Mesodermal cell (in vitro differentiated cells): Measurements from ENCODE around the gene RAB3GAP2.
"Not testable (repeated sequence)": the region's sequence is repeated elsewhere in the genome, so short reads cannot be mapped to it uniquely, and the experiment has no call there.

ENCODE experiments used
- H3K27ac ChIP-seq: 2 replicates; pipeline ENCODE4 v1.7.0; 2013; ENCODE audit warnings: mild to moderate bottlenecking, low read depth, low read length, moderate library complexity; ENCODE audit not compliant: severe bottlenecking
- H3K36me3 ChIP-seq: 2 replicates; pipeline ENCODE4 v1.7.1; 2013; ENCODE audit warnings: mild to moderate bottlenecking, low read length, moderate library complexity; ENCODE audit not compliant: control insufficient read depth, insufficient read depth
- H3K4me1 ChIP-seq: one replicate; pipeline ENCODE4 v1.7.1; 2013; ENCODE audit warnings: mild to moderate bottlenecking, low read length; ENCODE audit not compliant: insufficient read depth, control insufficient read depth, poor library complexity, severe bottlenecking
- H3K4me3 ChIP-seq: 2 replicates; pipeline ENCODE4 v1.7.0; 2013; ENCODE audit warnings: low read length, control low read depth, mild to moderate bottlenecking; ENCODE audit not compliant: insufficient read depth, poor library complexity, severe bottlenecking; ENCODE audit errors: extremely low read depth
- H3K9me3 ChIP-seq: 2 replicates; pipeline ENCODE4 v1.7.1; 2013; ENCODE audit warnings: mild to moderate bottlenecking, low read length, moderate library complexity; ENCODE audit not compliant: control insufficient read depth
- WGBS, 2 experiments: methylation state at CpG; one replicate each; pipeline ENCODE4 v1.1.5; 2013; ENCODE audit warnings: missing lambda C conversion rate in 2 of 2; ENCODE audit not compliant: insufficient coverage in 2 of 2; 5-methylcytosine and 5-hydroxymethylcytosine counted together

RAB3GAP2 gene

DNA sequence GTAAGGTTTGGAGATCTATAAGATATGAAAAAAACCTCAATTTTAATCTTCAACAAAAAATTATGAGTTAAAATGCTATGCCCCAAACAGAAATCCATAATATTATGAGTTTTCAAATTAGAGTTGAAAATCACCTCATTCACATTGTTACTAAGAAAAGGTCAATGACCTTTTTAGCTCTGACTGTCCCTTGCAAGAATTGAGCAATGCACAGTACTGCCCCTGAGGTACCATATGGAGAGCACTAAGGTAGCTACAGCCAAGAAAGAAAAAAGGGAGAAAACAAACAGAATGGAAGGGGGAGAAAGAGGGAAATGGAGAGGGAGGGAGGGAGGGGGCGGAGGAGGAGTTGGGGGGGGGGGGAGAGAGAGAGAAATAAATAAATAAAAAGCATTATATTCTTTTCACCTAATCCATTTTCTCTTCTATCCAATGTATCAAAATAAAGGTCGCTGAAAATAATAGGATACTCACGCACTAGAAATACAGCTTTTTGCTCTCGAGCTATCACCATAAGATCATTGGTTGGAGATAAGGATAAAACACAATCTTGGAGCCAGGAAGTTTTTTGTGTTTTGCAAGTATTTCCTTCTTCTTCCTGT lies 58.8 kb downstream of the RAB3GAP2 start:
- no peaks in the 10 kb centered on the region for H3K4me1 ChIP-seq
- no peak overlapping the region for H3K4me3 ChIP-seq
- no peak overlapping the region for H3K27ac ChIP-seq
- no peaks in the 10 kb centered on the region for H3K9me3 ChIP-seq
- 90% methylated on average over 2 of the region's 4 CpGs; no CpG with 5 or more reads in 1 of the 2 experiments for WGBS, 2 experiments
- peaks cover 20% of the 10 kb centered on the region for H3K36me3 ChIP-seq

GRCh38 chr1:220207411-220207810 lies 64.8 kb downstream of the RAB3GAP2 start:
- Histone ChIP-seq H3K4me3 (no peak overlapping the region), H3K4me1 (no peaks in the 10 kb centered on the region), H3K27ac (no peak overlapping the region), H3K9me3 (no peaks in the 10 kb centered on the region), H3K36me3 (peaks cover 42% of the 10 kb centered on the region)

GRCh38 chr1:220204758-220205157 lies 67.5 kb downstream of the RAB3GAP2 start:
- not testable (repeated sequence) for H3K9me3 ChIP-seq, H3K27ac ChIP-seq, H3K4me3 ChIP-seq, H3K4me1 ChIP-seq
- no CpG with 5 or more reads among the region's 2 CpGs for WGBS, 2 experiments
- peaks cover 38% of the 10 kb centered on the region for H3K36me3 ChIP-seq

DNA sequence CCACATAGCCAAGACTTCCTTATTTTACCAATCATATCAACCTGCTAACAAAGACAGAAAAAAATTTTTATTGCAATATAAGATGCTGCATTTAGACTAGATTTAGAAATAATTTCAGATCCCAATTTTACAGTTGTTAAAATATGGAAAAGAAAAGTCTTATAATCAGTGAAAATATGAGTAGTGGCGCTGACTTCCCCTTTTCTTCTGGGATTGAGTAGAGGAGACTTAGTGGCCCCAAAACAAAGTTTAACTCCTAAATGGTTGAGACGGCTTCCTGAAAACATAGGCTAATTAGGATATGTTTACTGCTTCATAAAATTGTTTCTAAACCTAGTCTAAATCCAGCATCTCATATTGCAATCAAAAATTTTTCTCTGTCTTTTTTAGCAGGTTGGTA lies 68.4 kb downstream of the RAB3GAP2 start:
- WGBS, 2 experiments = 100% methylated on average over 1 of the region's 2 CpGs; no CpG with 5 or more reads in 1 of the 2 experiments
- H3K9me3 ChIP-seq = no peaks in the 10 kb centered on the region
- H3K4me3 ChIP-seq = no peak overlapping the region
- H3K4me1 ChIP-seq = no peaks in the 10 kb centered on the region
- peaks cover 46% of the 10 kb centered on the region for H3K36me3 ChIP-seq
- H3K27ac ChIP-seq = no peak overlapping the region

GRCh38 chr1:220198186-220199005 lies 73.9 kb downstream of the RAB3GAP2 start:
- H3K9me3 ChIP-seq = no peaks in the 10 kb centered on the region
- H3K4me1 ChIP-seq = no peaks in the 10 kb centered on the region
- no peak overlapping the region for H3K4me3 ChIP-seq
- no peak overlapping the region for H3K27ac ChIP-seq
- 100% methylated on average over 1 of the region's 5 CpGs; no CpG with 5 or more reads in 1 of the 2 experiments for WGBS, 2 experiments
- peaks cover 37% of the 10 kb centered on the region for H3K36me3 ChIP-seq

- H3K36me3 ChIP-seq = peaks cover 39% of the 10 kb centered on the region
- no peaks in the 10 kb centered on the region for H3K4me1 ChIP-seq
- no peak overlapping the region for H3K27ac ChIP-seq
- H3K9me3 ChIP-seq = no peaks in the 10 kb centered on the region
- no peak overlapping the region for H3K4me3 ChIP-seq
Measured at GRCh38 chr1:220195701-220196100, 76.6 kb downstream of the RAB3GAP2 start.

DNA sequence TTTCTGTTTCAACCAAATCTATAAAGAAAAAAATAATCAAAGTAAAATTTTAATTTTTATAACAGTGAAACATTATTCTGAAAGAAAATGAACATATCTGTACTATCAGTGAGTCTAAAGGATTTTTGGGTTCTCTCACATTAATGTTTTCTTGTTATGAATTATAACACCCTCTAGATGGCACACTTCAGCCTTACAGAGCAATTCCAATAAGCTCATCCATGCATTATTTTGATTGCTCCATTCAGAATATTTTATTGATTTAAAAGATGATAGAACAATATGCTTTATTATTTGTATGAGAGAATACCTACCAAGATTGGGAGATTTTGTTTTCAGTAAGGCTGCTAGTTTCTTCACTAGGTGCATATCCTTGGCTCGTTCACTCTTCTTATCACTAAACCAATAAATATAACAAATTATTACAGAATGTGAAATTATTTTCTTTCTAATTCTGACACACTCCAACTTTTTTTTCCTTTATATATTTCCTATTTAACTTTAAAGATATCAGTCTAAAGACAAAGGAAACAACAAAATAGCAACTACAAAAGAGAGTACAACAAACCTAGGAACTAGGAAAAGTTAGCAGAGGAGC lies 82.4 kb downstream of the RAB3GAP2 start:
- no peak overlapping the region for H3K27ac ChIP-seq
- WGBS, 2 experiments = no CpG with 5 or more reads among the region's 1 CpG
- peaks cover 46% of the 10 kb centered on the region for H3K36me3 ChIP-seq
- no peaks in the 10 kb centered on the region for H3K4me1 ChIP-seq
- H3K4me3 ChIP-seq = no peak overlapping the region
- no peaks in the 10 kb centered on the region for H3K9me3 ChIP-seq

DNA sequence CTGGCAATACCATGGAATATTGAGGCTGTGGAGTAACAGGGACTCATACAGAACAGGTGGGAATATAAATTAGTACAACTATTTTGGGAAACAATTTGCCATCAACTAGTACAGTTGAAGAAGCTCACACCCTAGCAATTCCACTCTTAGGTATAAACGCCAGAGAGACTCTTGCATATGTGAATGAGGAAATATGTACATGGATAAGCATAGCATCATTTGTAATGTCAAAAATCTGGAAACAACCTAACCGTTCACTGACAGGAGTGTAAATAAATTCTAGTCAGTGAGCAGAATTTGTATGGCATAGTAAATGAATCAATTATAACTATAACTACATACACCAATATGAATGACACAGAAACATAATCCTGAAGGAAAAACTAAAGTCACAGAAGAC lies 83.7 kb downstream of the RAB3GAP2 start:
- Histone ChIP-seq H3K4me1 (no peaks in the 10 kb centered on the region), H3K36me3 (peaks cover 45% of the 10 kb centered on the region), H3K4me3 (no peak overlapping the region), H3K27ac (no peak overlapping the region), H3K9me3 (no peaks in the 10 kb centered on the region)
- no CpG with 5 or more reads among the region's 2 CpGs for WGBS, 2 experiments

DNA sequence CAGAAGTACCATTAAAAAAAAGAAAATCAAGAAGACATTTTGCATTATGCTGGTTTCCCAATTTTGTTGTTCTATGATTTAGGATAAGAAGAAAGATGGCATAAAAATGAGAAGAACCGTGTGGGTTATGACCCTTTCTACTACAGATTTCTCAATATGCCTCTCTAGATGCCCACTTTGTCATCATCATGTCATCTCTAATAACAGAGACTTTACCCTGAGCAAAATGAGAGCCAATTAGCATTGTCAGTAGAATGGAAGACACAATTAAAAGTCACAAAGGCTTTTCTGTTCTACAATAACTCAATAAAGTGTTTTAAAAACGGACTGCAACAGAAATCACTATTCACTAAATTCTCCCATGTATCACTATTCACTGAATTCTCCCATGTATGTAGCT lies 85.5 kb downstream of the RAB3GAP2 start:
- Histone ChIP-seq H3K4me3 (no peak overlapping the region), H3K9me3 (no peaks in the 10 kb centered on the region), H3K4me1 (no peaks in the 10 kb centered on the region), H3K36me3 (peaks cover 38% of the 10 kb centered on the region), H3K27ac (no peak overlapping the region)
- WGBS, 2 experiments = no CpG with 5 or more reads among the region's 2 CpGs

DNA sequence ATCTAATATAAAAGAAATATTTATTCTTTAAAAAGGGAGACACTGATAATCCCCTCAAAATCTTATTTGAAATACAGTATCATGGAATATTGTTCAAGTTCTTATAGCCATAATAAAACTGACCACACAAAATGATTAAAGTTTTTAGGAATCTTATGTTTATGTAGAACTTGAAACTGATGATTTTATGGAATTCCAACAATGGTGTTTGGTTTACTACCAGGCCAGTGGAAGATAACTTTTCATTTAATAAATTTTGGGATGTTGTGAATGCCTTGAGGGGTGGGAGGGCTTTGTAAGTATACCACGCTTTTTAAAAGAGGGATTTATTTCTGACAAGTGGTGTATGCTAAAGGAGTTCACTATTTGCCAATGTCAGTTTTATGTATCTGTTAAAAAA lies 87.7 kb downstream of the RAB3GAP2 start:
- WGBS, 2 experiments = 100% methylated on average over 1 of the region's 1 CpG
- no peaks in the 10 kb centered on the region for H3K4me1 ChIP-seq
- no peak overlapping the region for H3K4me3 ChIP-seq
- no peaks in the 10 kb centered on the region for H3K9me3 ChIP-seq
- H3K36me3 ChIP-seq = peaks cover 32% of the 10 kb centered on the region
- H3K27ac ChIP-seq = no peak overlapping the region

GRCh38 chr1:220182656-220183055 lies 89.6 kb downstream of the RAB3GAP2 start:
- no peaks in the 10 kb centered on the region for H3K4me1 ChIP-seq

More at GRCh38 chr1:220182656-220183055, 89.6 kb downstream of the RAB3GAP2 start:
- 86 to 89% methylated on average over 1 of the region's 2 CpGs for WGBS, 2 experiments
- Histone ChIP-seq H3K27ac (no peak overlapping the region), H3K4me3 (no peak overlapping the region), H3K9me3 (no peaks in the 10 kb centered on the region), H3K36me3 (peaks cover 19% of the 10 kb centered on the region)
